ENCODE results near the gene UBXN10.
A peak's percentile ranks its signal among the peaks of the same experiment; 100 is the strongest.

Gene UBXN10

GRCh38 chr1:20142001-20142710 is 43.7 kb upstream of the UBXN10 start:
- no peaks in the 10 kb centered on the region for H3K36me3 ChIP-seq (ENCODE audit: control insufficient read depth, insufficient read depth, low read length)
- H3K9me3 ChIP-seq (ENCODE audit: control insufficient read depth, insufficient read depth, low read length): no peaks in the 10 kb centered on the region
- WGBS (ENCODE audit: insufficient coverage, insufficient read length): no CpG with 5 or more reads among the region's 13 CpGs
- DNase-seq (ENCODE audit: low read depth, low spot score): no peak
- H3K27ac ChIP-seq (ENCODE audit: low read length): no peak overlapping the region
- H3K27me3 ChIP-seq (ENCODE audit: control insufficient read depth, insufficient read depth, low read length): no peaks in the 10 kb centered on the region
- H3K4me3 ChIP-seq (ENCODE audit: low read length): no peak overlapping the region
- no peaks in the 10 kb centered on the region for H3K4me1 ChIP-seq (ENCODE audit: control insufficient read depth, insufficient read depth, low read length)

DNA sequence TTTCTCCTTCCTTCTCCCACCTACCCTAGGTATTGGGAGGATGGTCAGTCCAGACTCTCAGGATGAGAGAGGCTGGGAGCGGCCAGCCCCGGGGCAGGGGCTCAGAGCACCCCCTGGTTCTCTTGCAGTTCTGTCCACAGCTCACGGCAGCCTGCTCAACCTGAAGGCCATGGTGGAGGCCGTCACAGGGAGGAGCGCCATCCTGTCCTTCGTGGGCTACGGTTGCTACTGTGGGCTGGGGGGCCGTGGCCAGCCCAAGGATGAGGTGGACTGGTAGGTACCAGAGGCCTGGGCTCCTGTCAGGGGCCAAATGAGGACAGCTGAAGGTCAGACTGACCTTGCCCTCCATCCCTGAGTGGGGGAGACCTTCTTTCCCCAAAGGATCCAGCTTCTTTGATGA is 42.6 kb upstream of the UBXN10 start:
- no peaks in the 10 kb centered on the region for H3K36me3 ChIP-seq (ENCODE audit: control insufficient read depth, insufficient read depth, low read length)
- no peak overlapping the region for H3K4me3 ChIP-seq (ENCODE audit: low read length)
- no peaks in the 10 kb centered on the region for H3K9me3 ChIP-seq (ENCODE audit: control insufficient read depth, insufficient read depth, low read length)
- H3K27me3 ChIP-seq (ENCODE audit: control insufficient read depth, insufficient read depth, low read length): no peaks in the 10 kb centered on the region
- whole genome bisulfite sequencing (ENCODE audit: insufficient coverage, insufficient read length): no CpG with 5 or more reads among the region's 8 CpGs
- DNase-seq (ENCODE audit: low read depth, low spot score): no peak
- H3K27ac ChIP-seq (ENCODE audit: low read length): no peak overlapping the region
- no peaks in the 10 kb centered on the region for H3K4me1 ChIP-seq (ENCODE audit: control insufficient read depth, insufficient read depth, low read length)

DNA sequence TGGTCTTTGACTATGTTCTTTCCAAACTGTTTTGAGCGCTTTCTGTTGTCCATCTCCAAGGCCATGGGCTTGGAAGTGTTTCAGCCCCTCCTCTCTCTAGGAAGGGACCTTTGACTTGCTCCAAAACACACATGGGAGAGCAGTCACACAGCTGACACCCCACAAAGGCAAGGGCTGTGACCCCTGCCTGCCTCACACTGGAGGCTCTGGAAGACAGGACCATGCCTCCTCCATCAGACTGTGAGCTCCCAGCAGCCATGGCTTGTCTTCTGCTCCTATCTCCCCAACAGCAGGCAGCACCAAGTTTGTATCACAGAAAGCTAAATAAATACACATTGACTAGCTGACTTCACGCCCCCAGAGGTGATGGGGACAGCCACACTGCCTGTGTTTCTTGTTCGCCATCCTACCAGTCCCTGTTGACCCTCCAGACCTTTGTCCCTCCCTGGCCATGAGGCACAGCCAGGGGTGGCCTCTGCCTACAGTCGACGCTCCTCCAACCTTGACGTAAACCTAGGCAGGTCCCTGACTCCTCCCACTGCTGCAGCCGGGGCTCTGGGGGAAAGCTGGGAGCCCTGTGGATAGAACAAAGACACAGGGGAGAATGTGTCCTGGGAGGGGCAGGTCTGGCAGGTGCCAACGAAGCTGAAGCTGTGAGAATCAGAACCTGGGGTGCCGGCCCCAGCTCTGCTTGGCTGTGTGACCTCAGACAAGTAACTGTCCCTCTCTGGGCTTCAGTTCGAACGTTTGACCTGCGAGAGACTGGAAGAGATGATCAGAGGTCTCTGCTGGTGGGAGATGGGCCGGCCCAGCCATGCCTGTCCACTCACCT is 41.9 kb upstream of the UBXN10 start:
- Histone ChIP-seq H3K9me3 (ENCODE audit: control insufficient read depth, insufficient read depth, low read length) (no peaks in the 10 kb centered on the region), H3K4me1 (ENCODE audit: control insufficient read depth, insufficient read depth, low read length) (no peaks in the 10 kb centered on the region), H3K4me3 (ENCODE audit: low read length) (no peak overlapping the region), H3K27ac (ENCODE audit: low read length) (no peak overlapping the region), H3K36me3 (ENCODE audit: control insufficient read depth, insufficient read depth, low read length) (no peaks in the 10 kb centered on the region), H3K27me3 (ENCODE audit: control insufficient read depth, insufficient read depth, low read length) (no peaks in the 10 kb centered on the region)
- no peak for DNase-seq (ENCODE audit: low read depth, low spot score)
- no CpG with 5 or more reads among the region's 13 CpGs for WGBS (ENCODE audit: insufficient coverage, insufficient read length)

DNA sequence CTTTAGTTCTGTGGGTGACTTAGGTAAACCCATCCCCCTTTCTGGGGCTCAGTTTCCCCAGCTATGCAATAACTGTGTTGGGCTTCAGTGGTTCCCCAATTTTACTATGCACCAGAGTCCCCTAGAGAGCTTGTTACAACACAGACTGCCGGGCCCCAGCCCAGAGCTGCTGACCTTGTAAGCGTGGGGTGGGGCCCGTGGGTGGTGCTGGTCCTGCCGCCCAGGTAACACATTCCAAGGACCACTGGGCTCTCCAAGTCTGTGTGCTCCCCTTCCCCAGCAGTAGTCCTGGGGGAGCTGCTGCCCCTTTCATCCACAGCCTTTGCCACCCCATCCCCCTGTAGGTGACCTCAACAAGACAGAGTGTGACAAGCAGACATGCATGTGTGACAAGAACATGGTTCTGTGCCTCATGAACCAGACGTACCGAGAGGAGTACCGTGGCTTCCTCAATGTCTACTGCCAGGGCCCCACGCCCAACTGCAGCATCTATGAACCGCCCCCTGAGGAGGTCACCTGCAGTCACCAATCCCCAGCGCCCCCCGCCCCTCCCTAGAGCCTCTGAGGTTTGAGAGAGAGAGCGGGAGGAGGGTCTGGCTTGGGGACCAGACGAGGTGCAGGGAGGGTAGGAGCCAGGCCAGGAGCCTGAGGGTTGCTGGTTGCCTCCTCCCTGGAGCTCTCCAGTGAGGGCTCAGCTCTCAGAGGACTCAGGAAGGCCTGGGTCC is 37.9 kb upstream of the UBXN10 start:
- no peak overlapping the region for H3K4me3 ChIP-seq (ENCODE audit: low read length)
- WGBS (ENCODE audit: insufficient coverage, insufficient read length): no CpG with 5 or more reads among the region's 13 CpGs
- no peak for DNase-seq (ENCODE audit: low read depth, low spot score)
- H3K9me3 ChIP-seq (ENCODE audit: control insufficient read depth, insufficient read depth, low read length): no peaks in the 10 kb centered on the region
- no peak overlapping the region for H3K27ac ChIP-seq (ENCODE audit: low read length)
- H3K4me1 ChIP-seq (ENCODE audit: control insufficient read depth, insufficient read depth, low read length): peaks cover 7% of the 10 kb centered on the region
- H3K36me3 ChIP-seq (ENCODE audit: control insufficient read depth, insufficient read depth, low read length): no peaks in the 10 kb centered on the region
- no peaks in the 10 kb centered on the region for H3K27me3 ChIP-seq (ENCODE audit: control insufficient read depth, insufficient read depth, low read length)

DNA sequence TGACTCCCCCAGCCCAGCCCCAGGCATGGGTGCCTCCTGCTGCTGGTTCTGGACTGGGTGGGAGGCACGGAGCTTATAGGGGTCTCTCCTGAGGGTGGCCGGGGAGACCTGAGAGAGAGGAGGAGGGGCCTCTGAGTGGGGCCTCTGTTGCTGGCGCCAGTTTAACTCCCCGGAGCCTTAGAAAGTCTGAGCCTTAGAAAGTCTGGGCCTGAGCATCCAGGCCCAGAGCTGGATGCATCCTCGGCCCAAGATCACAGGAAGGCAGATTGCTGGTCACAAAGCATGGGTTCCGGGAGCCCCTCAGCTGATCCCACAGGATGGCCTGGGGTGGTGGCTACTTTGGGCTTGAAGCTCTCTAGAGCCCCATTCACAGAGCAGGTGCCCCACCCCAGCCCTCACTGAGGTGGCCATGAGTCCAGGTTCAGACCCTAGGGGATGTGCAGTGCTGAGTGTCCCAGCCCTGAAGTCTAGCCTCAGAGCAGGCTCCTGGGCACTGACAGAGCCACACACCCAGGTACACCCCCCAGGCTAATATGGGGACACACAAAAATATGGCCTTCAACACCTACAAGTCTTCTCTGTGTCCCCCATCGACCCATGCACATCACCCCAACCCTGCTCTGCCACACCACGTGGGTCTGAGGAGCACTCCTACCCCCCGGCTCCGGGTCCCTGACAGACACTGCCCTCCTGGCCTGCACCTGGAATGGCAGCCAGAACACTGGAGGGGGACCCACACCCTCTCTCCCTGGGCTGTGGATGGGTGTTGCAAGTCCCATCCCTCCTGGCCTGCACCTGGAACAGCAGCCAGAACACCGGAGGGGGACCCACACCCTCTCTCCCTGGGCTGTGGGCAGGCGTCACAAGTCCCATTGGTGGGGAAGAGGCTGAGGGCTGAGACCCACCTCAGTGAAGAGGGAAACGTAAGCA is 37.1 kb upstream of the UBXN10 start:
- DNase-seq (ENCODE audit: low read depth, low spot score): no peak
- Histone ChIP-seq H3K4me1 (ENCODE audit: control insufficient read depth, insufficient read depth, low read length) (peaks cover 7% of the 10 kb centered on the region), H3K27me3 (ENCODE audit: control insufficient read depth, insufficient read depth, low read length) (no peaks in the 10 kb centered on the region), H3K27ac (ENCODE audit: low read length) (no peak overlapping the region), H3K9me3 (ENCODE audit: control insufficient read depth, insufficient read depth, low read length) (no peaks in the 10 kb centered on the region), H3K4me3 (ENCODE audit: low read length) (no peak overlapping the region), H3K36me3 (ENCODE audit: control insufficient read depth, insufficient read depth, low read length) (no peaks in the 10 kb centered on the region)
- no CpG with 5 or more reads among the region's 13 CpGs for WGBS (ENCODE audit: insufficient coverage, insufficient read length)

DNA sequence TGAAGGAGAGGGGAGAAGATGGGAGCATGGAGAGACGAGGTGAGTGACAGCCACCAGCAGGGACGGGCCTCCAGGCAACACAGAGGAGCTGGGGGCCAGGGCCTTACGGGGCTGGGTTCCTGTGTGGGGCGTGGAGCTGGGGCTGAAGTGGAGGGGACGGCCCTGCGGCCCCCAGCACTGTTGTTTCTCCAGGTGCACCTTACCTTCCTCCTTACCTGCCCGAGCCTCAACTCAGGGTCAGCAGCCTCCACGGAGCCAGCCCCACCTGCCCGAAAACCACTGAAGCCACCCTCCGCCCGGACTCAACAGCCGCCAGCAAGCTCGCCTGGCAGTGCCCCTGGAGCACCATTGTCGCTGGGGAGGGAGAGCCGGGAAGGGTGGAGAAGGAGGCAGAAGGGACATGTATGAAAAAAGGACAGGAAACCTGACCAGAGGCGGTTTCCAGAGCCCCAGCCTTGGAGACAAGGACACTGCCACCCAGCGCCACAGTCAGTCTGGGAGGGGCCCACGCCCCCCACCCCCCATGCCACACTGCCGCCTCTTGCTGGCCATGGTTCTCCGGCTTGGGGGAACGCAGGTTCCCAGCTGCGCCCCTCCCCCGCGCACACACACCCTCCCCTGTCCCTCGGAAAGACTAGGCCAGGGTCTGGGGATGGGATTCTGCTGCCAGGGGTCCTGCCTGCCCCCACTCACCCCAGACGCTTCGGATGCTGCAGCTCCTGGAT is 36.1 kb upstream of the UBXN10 start:
- Histone ChIP-seq H3K36me3 (ENCODE audit: control insufficient read depth, insufficient read depth, low read length) (no peaks in the 10 kb centered on the region), H3K4me1 (ENCODE audit: control insufficient read depth, insufficient read depth, low read length) (peaks cover 7% of the 10 kb centered on the region), H3K4me3 (ENCODE audit: low read length) (no peak overlapping the region), H3K27me3 (ENCODE audit: control insufficient read depth, insufficient read depth, low read length) (no peaks in the 10 kb centered on the region), H3K9me3 (ENCODE audit: control insufficient read depth, insufficient read depth, low read length) (no peaks in the 10 kb centered on the region), H3K27ac (ENCODE audit: low read length) (no peak overlapping the region)
- no peak for DNase-seq (ENCODE audit: low read depth, low spot score)
- no CpG with 5 or more reads among the region's 27 CpGs for WGBS (ENCODE audit: insufficient coverage, insufficient read length)

GRCh38 chr1:20150326-20150705 is 35.6 kb upstream of the UBXN10 start:
- Histone ChIP-seq H3K36me3 (ENCODE audit: control insufficient read depth, insufficient read depth, low read length) (no peaks in the 10 kb centered on the region), H3K4me1 (ENCODE audit: control insufficient read depth, insufficient read depth, low read length) (peaks cover 7% of the 10 kb centered on the region), H3K4me3 (ENCODE audit: low read length) (no peak overlapping the region), H3K9me3 (ENCODE audit: control insufficient read depth, insufficient read depth, low read length) (no peaks in the 10 kb centered on the region), H3K27ac (ENCODE audit: low read length) (no peak overlapping the region), H3K27me3 (ENCODE audit: control insufficient read depth, insufficient read depth, low read length) (no peaks in the 10 kb centered on the region)
- WGBS (ENCODE audit: insufficient coverage, insufficient read length): no CpG with 5 or more reads among the region's 8 CpGs
- no peak for DNase-seq (ENCODE audit: low read depth, low spot score)

DNA sequence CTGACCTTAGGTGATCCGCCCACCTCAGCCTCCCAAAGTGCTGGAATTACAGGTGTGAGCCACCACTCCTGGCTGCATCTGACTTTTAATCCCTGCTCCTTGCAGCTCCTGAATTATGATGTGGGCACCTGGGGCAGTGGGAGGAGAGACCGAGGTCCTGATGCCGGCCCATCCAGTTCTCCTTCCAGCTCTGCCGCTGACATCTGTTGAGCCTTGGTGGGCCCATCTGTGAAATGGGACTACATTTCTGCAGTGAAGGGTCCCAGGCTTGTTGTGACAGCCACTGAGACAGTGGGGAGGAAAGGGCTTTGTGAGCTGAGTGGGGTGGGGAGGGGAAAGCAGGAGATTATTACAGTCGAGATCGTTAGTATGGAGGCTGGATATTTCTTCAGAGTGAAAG is 34.9 kb upstream of the UBXN10 start:
- no peaks in the 10 kb centered on the region for H3K36me3 ChIP-seq (ENCODE audit: control insufficient read depth, insufficient read depth, low read length)
- no peaks in the 10 kb centered on the region for H3K9me3 ChIP-seq (ENCODE audit: control insufficient read depth, insufficient read depth, low read length)
- DNase-seq (ENCODE audit: low read depth, low spot score): no peak
- peaks cover 7% of the 10 kb centered on the region for H3K4me1 ChIP-seq (ENCODE audit: control insufficient read depth, insufficient read depth, low read length)
- no peak overlapping the region for H3K27ac ChIP-seq (ENCODE audit: low read length)
- no peak overlapping the region for H3K4me3 ChIP-seq (ENCODE audit: low read length)
- no CpG with 5 or more reads among the region's 6 CpGs for WGBS (ENCODE audit: insufficient coverage, insufficient read length)
- H3K27me3 ChIP-seq (ENCODE audit: control insufficient read depth, insufficient read depth, low read length): no peaks in the 10 kb centered on the region

- Histone ChIP-seq H3K36me3 (ENCODE audit: control insufficient read depth, insufficient read depth, low read length) (no peaks in the 10 kb centered on the region), H3K9me3 (ENCODE audit: control insufficient read depth, insufficient read depth, low read length) (no peaks in the 10 kb centered on the region), H3K4me1 (ENCODE audit: control insufficient read depth, insufficient read depth, low read length) (peaks cover 7% of the 10 kb centered on the region), H3K27ac (ENCODE audit: low read length) (no peak overlapping the region), H3K4me3 (ENCODE audit: low read length) (no peak overlapping the region), H3K27me3 (ENCODE audit: control insufficient read depth, insufficient read depth, low read length) (no peaks in the 10 kb centered on the region)
- WGBS (ENCODE audit: insufficient coverage, insufficient read length): no CpG with 5 or more reads among the region's 29 CpGs
- DNase-seq (ENCODE audit: low read depth, low spot score): peak; percentile 68
Measured at GRCh38 chr1:20151906-20152598, 33.8 kb upstream of the UBXN10 start.

All from iPS DF 6.9 (cell line).